ENCODE data around the gene UACA. TPM values are rescaled to one million over a fixed set of nuclear protein-coding genes. Genes with fewer than 3 reads are reported as not detected.
"Not testable (repeated sequence)": the region's sequence is repeated elsewhere in the genome, so short reads cannot be mapped to it uniquely, and the experiment has no call there.

Gene UACA
- total RNA-seq, 1 experiment from 2014 or later = 44.8 TPM

DNA sequence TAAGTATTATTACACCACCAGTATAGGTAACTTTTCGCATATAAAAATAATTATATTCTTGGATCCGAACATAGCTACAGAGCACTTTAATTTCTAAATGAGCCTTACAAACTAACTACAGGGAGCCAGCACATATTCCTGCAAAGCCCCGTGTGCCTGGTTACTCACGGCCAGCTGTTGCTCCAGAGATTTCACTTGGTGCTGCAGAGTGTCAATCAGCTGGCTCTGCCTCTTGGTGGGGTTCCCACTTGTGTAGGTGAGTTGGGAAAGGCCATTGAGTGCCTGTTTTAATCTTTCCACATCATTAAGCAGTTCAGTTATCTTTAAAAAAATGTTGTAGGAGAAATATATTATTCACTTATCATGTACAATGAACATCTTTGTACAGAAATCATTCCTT, 98.9 kb downstream of the UACA start (continued):
- TF ChIP-seq, protein P1, sequence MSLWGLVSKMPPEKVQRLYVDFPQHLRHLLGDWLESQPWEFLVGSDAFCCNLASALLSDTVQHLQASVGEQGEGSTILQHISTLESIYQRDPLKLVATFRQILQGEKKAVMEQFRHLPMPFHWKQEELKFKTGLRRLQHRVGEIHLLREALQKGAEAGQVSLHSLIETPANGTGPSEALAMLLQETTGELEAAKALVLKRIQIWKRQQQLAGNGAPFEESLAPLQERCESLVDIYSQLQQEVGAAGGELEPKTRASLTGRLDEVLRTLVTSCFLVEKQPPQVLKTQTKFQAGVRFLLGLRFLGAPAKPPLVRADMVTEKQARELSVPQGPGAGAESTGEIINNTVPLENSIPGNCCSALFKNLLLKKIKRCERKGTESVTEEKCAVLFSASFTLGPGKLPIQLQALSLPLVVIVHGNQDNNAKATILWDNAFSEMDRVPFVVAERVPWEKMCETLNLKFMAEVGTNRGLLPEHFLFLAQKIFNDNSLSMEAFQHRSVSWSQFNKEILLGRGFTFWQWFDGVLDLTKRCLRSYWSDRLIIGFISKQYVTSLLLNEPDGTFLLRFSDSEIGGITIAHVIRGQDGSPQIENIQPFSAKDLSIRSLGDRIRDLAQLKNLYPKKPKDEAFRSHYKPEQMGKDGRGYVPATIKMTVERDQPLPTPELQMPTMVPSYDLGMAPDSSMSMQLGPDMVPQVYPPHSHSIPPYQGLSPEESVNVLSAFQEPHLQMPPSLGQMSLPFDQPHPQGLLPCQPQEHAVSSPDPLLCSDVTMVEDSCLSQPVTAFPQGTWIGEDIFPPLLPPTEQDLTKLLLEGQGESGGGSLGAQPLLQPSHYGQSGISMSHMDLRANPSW (CRISPR knock-in tag; conservative IDR thresholded peaks at IDR 0.05; ENCODE audit: low read depth) = no peak

DNA sequence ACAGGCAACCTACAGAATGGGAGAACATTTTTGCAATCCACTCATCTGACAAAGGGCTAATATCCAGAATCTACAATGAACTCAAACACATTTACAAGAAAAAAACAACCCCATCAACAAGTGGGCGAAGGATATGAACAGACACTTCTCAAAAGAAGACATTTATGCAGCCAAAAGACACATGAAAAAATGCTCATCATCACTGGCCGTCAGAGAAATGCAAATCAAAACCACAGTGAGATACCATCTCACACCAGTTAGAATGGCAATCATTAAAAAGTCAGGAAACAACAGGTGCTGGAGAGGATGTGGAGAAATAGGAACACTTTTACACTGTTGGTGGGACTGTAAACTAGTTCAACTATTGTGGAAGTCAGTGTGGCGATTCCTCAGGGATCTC, 100.3 kb downstream of the UACA start:
- POLR2A ChIA-PET; H3K9me3 Mint-ChIP-seq; H3K27ac Mint-ChIP-seq; H3K4me3 Mint-ChIP-seq; CTCF ChIA-PET; ATAC-seq; H3K27me3 Mint-ChIP-seq (ENCODE audit: low read depth); DNase-seq (ENCODE audit: low spot score); H3K36me3 Mint-ChIP-seq: not testable (repeated sequence)
- H3K4me1 Mint-ChIP-seq = peaks cover 11% of the 10 kb centered on the region

DNA sequence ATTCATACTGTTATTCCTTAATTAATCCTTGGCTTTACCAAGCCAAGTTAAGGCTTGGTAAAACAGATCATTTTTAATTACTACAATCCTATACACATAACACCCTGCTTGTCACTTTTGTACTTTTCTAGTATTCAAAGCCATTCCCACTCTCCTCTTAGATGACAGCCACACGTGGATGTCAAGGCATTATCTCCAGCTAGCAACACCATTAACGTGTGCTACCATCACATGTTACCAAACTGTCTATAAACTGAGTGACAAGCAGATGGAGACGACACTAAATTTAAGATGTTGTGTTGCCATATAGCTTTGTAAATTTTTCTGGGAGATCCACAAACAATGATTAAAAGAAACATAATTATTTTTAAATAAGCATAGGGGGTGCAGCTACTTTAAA, 103.7 kb downstream of the UACA start:
- H3K36me3 Mint-ChIP-seq = peaks cover 3% of the 10 kb centered on the region
- H3K4me3 Mint-ChIP-seq = no peak overlapping the region
- no peak overlapping the region for H3K27ac Mint-ChIP-seq
- H3K27me3 Mint-ChIP-seq (ENCODE audit: low read depth) = no peaks in the 10 kb centered on the region
- ChIA-PET POLR2A (no interaction called here), CTCF (no interaction called here)
- peaks cover 11% of the 10 kb centered on the region for H3K4me1 Mint-ChIP-seq
- TF ChIP-seq, protein P2, sequence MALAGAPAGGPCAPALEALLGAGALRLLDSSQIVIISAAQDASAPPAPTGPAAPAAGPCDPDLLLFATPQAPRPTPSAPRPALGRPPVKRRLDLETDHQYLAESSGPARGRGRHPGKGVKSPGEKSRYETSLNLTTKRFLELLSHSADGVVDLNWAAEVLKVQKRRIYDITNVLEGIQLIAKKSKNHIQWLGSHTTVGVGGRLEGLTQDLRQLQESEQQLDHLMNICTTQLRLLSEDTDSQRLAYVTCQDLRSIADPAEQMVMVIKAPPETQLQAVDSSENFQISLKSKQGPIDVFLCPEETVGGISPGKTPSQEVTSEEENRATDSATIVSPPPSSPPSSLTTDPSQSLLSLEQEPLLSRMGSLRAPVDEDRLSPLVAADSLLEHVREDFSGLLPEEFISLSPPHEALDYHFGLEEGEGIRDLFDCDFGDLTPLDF (CRISPR knock-in tag; IDR thresholded peaks at IDR 0.05) = no peak
- TF ChIP-seq JUN (CRISPR knock-in tag; IDR thresholded peaks at IDR 0.05) = no peak
- no peak for ATAC-seq
- H3K9me3 Mint-ChIP-seq = no peaks in the 10 kb centered on the region
- no peak for DNase-seq (ENCODE audit: low spot score)

DNA sequence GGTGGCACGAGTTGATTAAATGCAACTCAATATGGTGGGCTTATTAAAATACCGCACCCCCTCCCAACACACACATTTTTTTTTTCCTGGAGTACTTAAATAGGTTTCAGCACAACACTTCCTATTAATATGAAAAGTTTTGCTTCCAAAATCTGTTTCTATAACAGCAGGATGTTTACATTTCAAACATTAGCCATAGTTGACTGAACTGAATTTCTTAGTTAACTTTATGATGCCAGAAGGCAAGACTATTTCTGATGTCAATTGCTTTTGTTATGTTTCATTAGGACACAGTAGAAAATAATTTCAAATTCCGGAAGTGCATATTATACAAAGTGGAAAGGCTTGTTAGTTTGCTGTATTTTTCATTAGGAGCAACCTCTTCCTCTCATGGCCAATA, 104.7 kb downstream of the UACA start:
- DNase-seq (ENCODE audit: low spot score) (no peak), ATAC-seq (no peak)
- H3K9me3 Mint-ChIP-seq = no peaks in the 10 kb centered on the region
- peaks cover 3% of the 10 kb centered on the region for H3K36me3 Mint-ChIP-seq
- POLR2A ChIA-PET = no interaction called here
- H3K27ac Mint-ChIP-seq = no peak overlapping the region
- no peak overlapping the region for H3K4me3 Mint-ChIP-seq
- CTCF ChIA-PET = no interaction called here
- TF ChIP-seq, protein P3, sequence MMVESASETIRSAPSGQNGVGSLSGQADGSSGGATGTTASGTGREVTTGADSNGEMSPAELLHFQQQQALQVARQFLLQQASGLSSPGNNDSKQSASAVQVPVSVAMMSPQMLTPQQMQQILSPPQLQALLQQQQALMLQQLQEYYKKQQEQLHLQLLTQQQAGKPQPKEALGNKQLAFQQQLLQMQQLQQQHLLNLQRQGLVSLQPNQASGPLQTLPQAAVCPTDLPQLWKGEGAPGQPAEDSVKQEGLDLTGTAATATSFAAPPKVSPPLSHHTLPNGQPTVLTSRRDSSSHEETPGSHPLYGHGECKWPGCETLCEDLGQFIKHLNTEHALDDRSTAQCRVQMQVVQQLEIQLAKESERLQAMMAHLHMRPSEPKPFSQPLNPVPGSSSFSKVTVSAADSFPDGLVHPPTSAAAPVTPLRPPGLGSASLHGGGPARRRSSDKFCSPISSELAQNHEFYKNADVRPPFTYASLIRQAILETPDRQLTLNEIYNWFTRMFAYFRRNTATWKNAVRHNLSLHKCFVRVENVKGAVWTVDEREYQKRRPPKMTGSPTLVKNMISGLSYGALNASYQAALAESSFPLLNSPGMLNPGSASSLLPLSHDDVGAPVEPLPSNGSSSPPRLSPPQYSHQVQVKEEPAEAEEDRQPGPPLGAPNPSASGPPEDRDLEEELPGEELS (CRISPR knock-in tag; IDR thresholded peaks at IDR 0.05) = no peak
- TF ChIP-seq, protein P1 (CRISPR knock-in tag; conservative IDR thresholded peaks at IDR 0.05; ENCODE audit: low read depth) = no peak
- TF ChIP-seq, protein P4, sequence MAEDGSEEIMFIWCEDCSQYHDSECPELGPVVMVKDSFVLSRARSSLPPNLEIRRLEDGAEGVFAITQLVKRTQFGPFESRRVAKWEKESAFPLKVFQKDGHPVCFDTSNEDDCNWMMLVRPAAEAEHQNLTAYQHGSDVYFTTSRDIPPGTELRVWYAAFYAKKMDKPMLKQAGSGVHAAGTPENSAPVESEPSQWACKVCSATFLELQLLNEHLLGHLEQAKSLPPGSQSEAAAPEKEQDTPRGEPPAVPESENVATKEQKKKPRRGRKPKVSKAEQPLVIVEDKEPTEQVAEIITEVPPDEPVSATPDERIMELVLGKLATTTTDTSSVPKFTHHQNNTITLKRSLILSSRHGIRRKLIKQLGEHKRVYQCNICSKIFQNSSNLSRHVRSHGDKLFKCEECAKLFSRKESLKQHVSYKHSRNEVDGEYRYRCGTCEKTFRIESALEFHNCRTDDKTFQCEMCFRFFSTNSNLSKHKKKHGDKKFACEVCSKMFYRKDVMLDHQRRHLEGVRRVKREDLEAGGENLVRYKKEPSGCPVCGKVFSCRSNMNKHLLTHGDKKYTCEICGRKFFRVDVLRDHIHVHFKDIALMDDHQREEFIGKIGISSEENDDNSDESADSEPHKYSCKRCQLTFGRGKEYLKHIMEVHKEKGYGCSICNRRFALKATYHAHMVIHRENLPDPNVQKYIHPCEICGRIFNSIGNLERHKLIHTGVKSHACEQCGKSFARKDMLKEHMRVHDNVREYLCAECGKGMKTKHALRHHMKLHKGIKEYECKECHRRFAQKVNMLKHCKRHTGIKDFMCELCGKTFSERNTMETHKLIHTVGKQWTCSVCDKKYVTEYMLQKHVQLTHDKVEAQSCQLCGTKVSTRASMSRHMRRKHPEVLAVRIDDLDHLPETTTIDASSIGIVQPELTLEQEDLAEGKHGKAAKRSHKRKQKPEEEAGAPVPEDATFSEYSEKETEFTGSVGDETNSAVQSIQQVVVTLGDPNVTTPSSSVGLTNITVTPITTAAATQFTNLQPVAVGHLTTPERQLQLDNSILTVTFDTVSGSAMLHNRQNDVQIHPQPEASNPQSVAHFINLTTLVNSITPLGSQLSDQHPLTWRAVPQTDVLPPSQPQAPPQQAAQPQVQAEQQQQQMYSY (CRISPR knock-in tag; IDR thresholded peaks at IDR 0.05) = no peak
- TF ChIP-seq, protein P5, sequence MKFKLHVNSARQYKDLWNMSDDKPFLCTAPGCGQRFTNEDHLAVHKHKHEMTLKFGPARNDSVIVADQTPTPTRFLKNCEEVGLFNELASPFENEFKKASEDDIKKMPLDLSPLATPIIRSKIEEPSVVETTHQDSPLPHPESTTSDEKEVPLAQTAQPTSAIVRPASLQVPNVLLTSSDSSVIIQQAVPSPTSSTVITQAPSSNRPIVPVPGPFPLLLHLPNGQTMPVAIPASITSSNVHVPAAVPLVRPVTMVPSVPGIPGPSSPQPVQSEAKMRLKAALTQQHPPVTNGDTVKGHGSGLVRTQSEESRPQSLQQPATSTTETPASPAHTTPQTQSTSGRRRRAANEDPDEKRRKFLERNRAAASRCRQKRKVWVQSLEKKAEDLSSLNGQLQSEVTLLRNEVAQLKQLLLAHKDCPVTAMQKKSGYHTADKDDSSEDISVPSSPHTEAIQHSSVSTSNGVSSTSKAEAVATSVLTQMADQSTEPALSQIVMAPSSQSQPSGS (CRISPR knock-in tag; IDR thresholded peaks at IDR 0.05; ENCODE audit: borderline replicate concordance, low read depth) = no peak
- TF ChIP-seq, protein P6, sequence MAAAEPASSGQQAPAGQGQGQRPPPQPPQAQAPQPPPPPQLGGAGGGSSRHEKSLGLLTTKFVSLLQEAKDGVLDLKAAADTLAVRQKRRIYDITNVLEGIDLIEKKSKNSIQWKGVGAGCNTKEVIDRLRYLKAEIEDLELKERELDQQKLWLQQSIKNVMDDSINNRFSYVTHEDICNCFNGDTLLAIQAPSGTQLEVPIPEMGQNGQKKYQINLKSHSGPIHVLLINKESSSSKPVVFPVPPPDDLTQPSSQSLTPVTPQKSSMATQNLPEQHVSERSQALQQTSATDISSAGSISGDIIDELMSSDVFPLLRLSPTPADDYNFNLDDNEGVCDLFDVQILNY (CRISPR knock-in tag; IDR thresholded peaks at IDR 0.05) = no peak
- TF ChIP-seq ZNF263 (CRISPR knock-in tag; IDR thresholded peaks at IDR 0.05; ENCODE audit: low read depth) (no peak), ATF1 (CRISPR knock-in tag; IDR thresholded peaks at IDR 0.05) (no peak)
- H3K27me3 Mint-ChIP-seq (ENCODE audit: low read depth) = no peaks in the 10 kb centered on the region
- H3K4me1 Mint-ChIP-seq = peaks cover 11% of the 10 kb centered on the region
